Endothelial cell (in vitro differentiated cells): Measurements from ENCODE around the gene ADAMTS2. TPM values are rescaled to one million over a fixed set of nuclear protein-coding genes. Genes with fewer than 3 reads are reported as not detected.

Experiments
- DNase-seq: peaks from one replicate; pipeline ENCODE4 v3.0.0; 2021; ENCODE audit warnings: low spot score
- H3K27ac Mint-ChIP-seq: one replicate; pipeline ENCODE4 v1.8.0; 2021; ENCODE audit warnings: mixed read lengths, inconsistent platforms; ENCODE audit not compliant: unreplicated experiment
- H3K27me3 Mint-ChIP-seq: one replicate; pipeline ENCODE4 v1.8.0; 2021; ENCODE audit warnings: mild to moderate bottlenecking, moderate library complexity, mixed read lengths, inconsistent platforms; ENCODE audit not compliant: unreplicated experiment
- H3K36me3 Mint-ChIP-seq: one replicate; pipeline ENCODE4 v1.8.0; 2021; ENCODE audit warnings: mild to moderate bottlenecking, low read depth, mixed read lengths, inconsistent platforms; ENCODE audit not compliant: unreplicated experiment
- H3K4me1 Mint-ChIP-seq: one replicate; pipeline ENCODE4 v1.8.0; 2021; ENCODE audit warnings: mild to moderate bottlenecking, mixed read lengths, inconsistent platforms; ENCODE audit not compliant: unreplicated experiment
- H3K4me3 Mint-ChIP-seq: one replicate; pipeline ENCODE4 v1.8.0; 2021; ENCODE audit warnings: mild to moderate bottlenecking, mixed read lengths, inconsistent platforms; ENCODE audit not compliant: unreplicated experiment
- H3K9me3 Mint-ChIP-seq: one replicate; pipeline ENCODE4 v1.8.0; 2021; ENCODE audit warnings: mixed read lengths, inconsistent platforms; ENCODE audit not compliant: unreplicated experiment
- total RNA-seq: library from RNA; stranded (reverse); fragmentation: NEBNext Ultra II Directional; extraction: Animal tissue kit (Norgen Biotek cat#: 25700); gene quantifications from one replicate; pipeline ENCODE4 v1.2.1, GENCODE V29; 2021; ENCODE audit not compliant: unreplicated experiment
- TF ChIP-seq, protein P1 (sequence below): fragments of 200-600 bp; sonication (generic); IDR thresholded peaks from one replicate; pipeline ENCODE4 v1.5.0; 2021; ENCODE audit warnings: antibody characterized with exemption; ENCODE audit not compliant: unreplicated experiment

Gene ADAMTS2
- total RNA-seq, 1 donor from 2014 or later: 1.5 TPM

DNA sequence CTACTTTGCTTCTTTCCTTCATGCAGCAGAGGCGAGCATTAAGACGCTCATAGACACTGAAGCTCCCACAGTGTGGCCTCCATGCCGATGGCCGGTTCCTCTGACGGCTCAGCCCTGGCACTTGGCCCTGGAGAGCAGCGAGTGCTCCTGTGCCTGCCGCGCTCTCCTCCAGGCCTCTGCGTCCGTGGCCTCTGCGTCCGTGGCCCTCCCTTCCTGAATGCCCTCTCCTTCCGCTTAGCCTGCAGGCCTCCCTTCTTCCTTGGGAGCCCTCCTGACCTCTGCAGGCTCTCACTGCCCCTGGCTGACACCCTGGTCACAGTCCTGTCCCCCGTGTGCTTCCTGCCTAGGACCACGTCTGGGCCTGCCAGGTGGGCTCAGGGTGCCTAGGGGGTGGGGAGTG, 192.3 kb downstream of the ADAMTS2 start:
- no peak overlapping the region for H3K27ac Mint-ChIP-seq
- no peak overlapping the region for H3K4me3 Mint-ChIP-seq
- H3K9me3 Mint-ChIP-seq: no peaks in the 10 kb centered on the region
- TF ChIP-seq, protein P1, sequence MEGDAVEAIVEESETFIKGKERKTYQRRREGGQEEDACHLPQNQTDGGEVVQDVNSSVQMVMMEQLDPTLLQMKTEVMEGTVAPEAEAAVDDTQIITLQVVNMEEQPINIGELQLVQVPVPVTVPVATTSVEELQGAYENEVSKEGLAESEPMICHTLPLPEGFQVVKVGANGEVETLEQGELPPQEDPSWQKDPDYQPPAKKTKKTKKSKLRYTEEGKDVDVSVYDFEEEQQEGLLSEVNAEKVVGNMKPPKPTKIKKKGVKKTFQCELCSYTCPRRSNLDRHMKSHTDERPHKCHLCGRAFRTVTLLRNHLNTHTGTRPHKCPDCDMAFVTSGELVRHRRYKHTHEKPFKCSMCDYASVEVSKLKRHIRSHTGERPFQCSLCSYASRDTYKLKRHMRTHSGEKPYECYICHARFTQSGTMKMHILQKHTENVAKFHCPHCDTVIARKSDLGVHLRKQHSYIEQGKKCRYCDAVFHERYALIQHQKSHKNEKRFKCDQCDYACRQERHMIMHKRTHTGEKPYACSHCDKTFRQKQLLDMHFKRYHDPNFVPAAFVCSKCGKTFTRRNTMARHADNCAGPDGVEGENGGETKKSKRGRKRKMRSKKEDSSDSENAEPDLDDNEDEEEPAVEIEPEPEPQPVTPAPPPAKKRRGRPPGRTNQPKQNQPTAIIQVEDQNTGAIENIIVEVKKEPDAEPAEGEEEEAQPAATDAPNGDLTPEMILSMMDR: no peak
- H3K27me3 Mint-ChIP-seq: peaks cover 6% of the 10 kb centered on the region
- no peaks in the 10 kb centered on the region for H3K36me3 Mint-ChIP-seq
- no peaks in the 10 kb centered on the region for H3K4me1 Mint-ChIP-seq
- no peak for DNase-seq

DNA sequence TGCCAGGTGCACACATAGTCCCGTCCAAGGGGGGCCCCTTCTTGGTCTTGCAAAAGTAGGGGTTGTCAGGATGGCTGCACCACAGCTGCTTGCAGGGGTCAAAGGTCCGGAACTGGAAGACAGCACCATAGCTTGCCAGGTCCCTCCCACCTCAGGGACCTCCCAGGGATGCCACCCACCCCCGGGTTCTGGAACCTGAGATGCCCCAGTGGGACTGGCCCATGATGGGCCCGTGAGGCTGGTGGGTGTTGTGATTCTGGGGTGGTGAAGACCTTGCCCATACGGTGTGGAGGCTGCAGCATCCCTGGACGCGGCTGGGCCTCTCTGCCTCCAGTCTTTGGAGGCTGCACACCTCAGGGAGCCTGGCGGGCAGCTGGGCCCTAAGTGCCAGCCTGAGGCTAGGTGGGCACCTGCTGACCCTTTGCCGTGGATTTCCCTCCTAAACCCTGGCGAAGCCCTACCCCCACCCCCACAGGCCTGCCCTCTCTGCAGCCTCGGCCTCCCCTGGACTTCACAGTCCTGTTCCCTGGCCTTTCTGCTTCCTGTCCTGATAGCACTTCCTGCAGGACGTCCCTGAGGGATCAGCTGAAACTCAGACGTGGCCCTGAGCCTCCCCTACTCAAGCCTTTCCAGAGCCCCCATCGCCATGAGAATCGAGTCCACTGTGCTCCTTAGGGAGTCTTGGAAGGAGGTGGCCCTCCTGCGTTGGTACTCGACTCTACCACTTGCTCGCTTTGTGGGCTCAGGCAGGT, 192.9 kb downstream of the ADAMTS2 start:
- Mint-ChIP-seq H3K4me3 (no peak overlapping the region), H3K27ac (no peak overlapping the region), H3K27me3 (peaks cover 8% of the 10 kb centered on the region), H3K9me3 (no peaks in the 10 kb centered on the region), H3K36me3 (no peaks in the 10 kb centered on the region), H3K4me1 (no peaks in the 10 kb centered on the region)
- TF ChIP-seq, protein P1: no peak
- no peak for DNase-seq

DNA sequence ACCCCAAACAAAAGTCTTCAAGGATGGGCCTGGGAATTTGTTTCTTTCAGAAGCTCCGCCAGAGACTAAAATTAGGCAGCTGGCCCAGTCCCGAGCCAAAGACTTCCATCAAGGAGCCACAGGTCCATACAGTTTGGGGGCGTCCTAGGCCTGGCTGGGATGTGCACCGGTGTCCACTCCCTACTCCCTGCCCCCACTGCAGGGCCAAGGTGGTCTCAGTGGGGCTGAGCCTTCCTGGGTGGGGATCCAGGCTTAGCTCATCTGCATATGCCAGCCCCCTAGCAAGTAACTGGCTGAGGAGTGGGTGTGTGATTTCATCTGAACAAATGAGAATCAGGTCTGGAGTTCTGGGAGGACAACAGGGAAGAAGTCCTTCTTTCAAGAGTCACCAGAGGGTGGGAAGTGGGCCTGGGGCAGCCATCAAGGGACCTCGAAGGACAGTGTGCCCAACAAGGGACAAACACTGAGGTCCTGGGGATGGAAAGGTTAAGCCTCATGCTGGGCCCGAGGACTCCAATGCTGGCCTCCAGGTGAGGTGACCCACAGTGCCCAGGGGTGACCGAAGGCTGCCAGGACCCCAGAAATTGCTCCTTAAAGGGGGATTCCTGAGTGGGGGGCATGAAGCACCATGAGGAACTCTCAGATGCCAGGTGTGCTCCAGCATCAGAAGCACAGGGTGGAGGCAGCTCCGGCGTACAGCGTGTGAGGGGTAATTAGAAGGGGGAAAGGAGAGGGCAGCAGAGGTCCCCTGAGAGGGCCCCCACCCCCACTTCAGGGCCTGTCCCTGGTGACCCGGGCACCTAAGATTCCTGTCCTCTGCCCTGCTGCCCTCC, 193.8 kb downstream of the ADAMTS2 start:
- Mint-ChIP-seq H3K9me3 (no peaks in the 10 kb centered on the region), H3K27ac (no peak overlapping the region), H3K4me3 (no peak overlapping the region), H3K27me3 (peaks cover 8% of the 10 kb centered on the region), H3K4me1 (no peaks in the 10 kb centered on the region), H3K36me3 (no peaks in the 10 kb centered on the region)
- TF ChIP-seq, protein P1: no peak
- no peak for DNase-seq

DNA sequence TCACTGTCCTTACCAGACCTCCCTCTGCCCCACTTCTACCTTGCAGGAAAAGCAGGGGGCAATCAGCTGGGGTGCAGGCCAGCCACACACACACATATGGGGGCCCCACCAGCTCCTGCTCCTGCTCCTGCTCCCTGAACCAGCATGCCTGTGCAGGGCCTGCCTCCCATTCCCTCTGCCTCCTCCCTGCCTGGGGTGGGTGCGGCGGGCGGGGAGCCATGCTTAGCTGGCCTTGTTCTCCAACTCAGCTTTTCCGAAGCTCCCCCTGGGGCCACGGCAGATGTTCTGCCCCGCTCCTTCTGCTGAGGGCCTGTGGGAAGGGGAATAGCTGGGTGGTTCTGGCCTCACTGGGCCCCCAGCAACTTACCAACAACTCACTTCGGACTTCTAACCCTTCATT, 195.2 kb downstream of the ADAMTS2 start:
- no peaks in the 10 kb centered on the region for H3K4me1 Mint-ChIP-seq
- H3K36me3 Mint-ChIP-seq: no peaks in the 10 kb centered on the region
- TF ChIP-seq, protein P1: no peak
- no peak overlapping the region for H3K27ac Mint-ChIP-seq
- H3K4me3 Mint-ChIP-seq: no peak overlapping the region
- H3K27me3 Mint-ChIP-seq: peaks cover 7% of the 10 kb centered on the region
- DNase-seq: no peak
- H3K9me3 Mint-ChIP-seq: no peaks in the 10 kb centered on the region

DNA sequence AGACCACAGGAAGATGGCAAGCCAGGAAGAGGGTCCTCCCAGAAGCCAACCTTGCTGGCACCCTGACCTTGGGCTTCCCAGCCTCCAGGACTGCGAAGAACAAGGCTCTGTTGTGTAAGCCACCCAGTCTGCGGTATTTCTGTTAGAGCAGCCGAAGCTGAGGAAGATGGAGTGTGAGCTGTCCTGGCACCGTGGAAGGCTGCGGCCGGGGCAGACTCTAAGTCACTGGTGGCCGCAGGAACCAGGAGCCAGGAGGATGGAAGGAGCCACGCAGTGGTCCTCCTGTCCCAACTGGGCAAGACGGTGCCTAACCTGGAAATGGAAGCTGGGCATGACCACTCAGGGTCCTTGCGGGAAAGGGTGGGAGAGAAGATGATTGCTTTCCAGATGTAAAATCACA, 196.0 kb downstream of the ADAMTS2 start:
- no peaks in the 10 kb centered on the region for H3K36me3 Mint-ChIP-seq
- no peaks in the 10 kb centered on the region for H3K9me3 Mint-ChIP-seq
- no peak overlapping the region for H3K27ac Mint-ChIP-seq
- TF ChIP-seq, protein P1: no peak
- no peak overlapping the region for H3K4me3 Mint-ChIP-seq
- peaks cover 7% of the 10 kb centered on the region for H3K27me3 Mint-ChIP-seq
- no peak for DNase-seq
- no peaks in the 10 kb centered on the region for H3K4me1 Mint-ChIP-seq
